K562 (cell line): ENCODE data around the gene RBM5. TPM values are rescaled to one million over a fixed set of nuclear protein-coding genes. Genes with fewer than 3 reads are reported as not detected.

Experiments
- ARID3A ChIP-seq: IDR thresholded peaks from 2 replicates; pipeline ENCODE4 v1.6.1; 2012; ENCODE audit warnings: low read depth, low read length, improper control_type of control experiment, borderline replicate concordance
- BDP1 ChIP-seq: IDR thresholded peaks from 3 replicates; pipeline ENCODE4 v1.6.1; 2011; ENCODE audit not compliant: insufficient read length, insufficient read depth
- CCNT2 ChIP-seq: IDR thresholded peaks from 2 replicates; pipeline ENCODE4 v1.6.1; 2011; ENCODE audit warnings: borderline replicate concordance, low read depth, mild to moderate bottlenecking, moderate library complexity, mixed read lengths, low read length; ENCODE audit not compliant: insufficient read length; ENCODE audit errors: extremely low read depth
- CEBPB ChIP-seq: fragments of 450-650 bp; IDR thresholded peaks from 2 replicates; pipeline ENCODE4 v1.6.1; 2016; ENCODE audit warnings: missing genetic modification characterization, missing compliant biosample characterization
- CEBPG ChIP-seq, 3 experiments: fragments of 200-800 bp in 1 of 3; sonication (Bioruptor generic) in 1 of 3; sonication (generic) in 1 of 3; formaldehyde crosslinking in 1 of 3; IDR thresholded peaks in 2 of 3; conservative IDR thresholded peaks in 1 of 3; 2 replicates each; pipeline versions ENCODE4 v1.6.1 to v1.8.0; 2016 to 2022; ENCODE audit warnings: missing compliant biosample characterization in 2 of 3, missing genetic modification characterization in 2 of 3, mild to moderate bottlenecking in 1 of 3, missing genetic modification reagents in 1 of 3
- CREB5 ChIP-seq: fragments of 250-450 bp; sonication (Bioruptor Pico); IDR thresholded peaks from 2 replicates; pipeline ENCODE4 v1.5.0; 2020; ENCODE audit warnings: mild to moderate bottlenecking
- HSF4 ChIP-seq: fragments of 250-450 bp; sonication (Bioruptor Pico); IDR thresholded peaks from 2 replicates; pipeline ENCODE4 v2.1.2; 2022; ENCODE audit warnings: mild to moderate bottlenecking, moderate library complexity, borderline replicate concordance
- IRF9 ChIP-seq: fragments of 450-650 bp; IDR thresholded peaks from 2 replicates; pipeline ENCODE4 v1.6.1; 2016; ENCODE audit warnings: missing biosample characterization, missing genetic modification characterization
- POLR2AphosphoS2 ChIP-seq: IDR thresholded peaks from 2 replicates; pipeline ENCODE4 v1.6.1; 2012; ENCODE audit warnings: low read length, improper control_type of control experiment
- UBTF ChIP-seq, 2 experiments: IDR thresholded peaks; 2 replicates each; pipeline ENCODE4 v1.6.1; 2012; ENCODE audit warnings: improper control_type of control experiment in 2 of 2, low read depth in 2 of 2, low read length in 2 of 2, borderline replicate concordance in 1 of 2
- YBX1 ChIP-seq: fragments of 450-650 bp; IDR thresholded peaks from 2 replicates; pipeline ENCODE4 v1.7.1; 2016; ENCODE audit warnings: mild to moderate bottlenecking
- ZC3H4 ChIP-seq: sonication (generic); formaldehyde crosslinking; IDR thresholded peaks from 2 replicates; pipeline ENCODE4 v1.9.0; 2021; ENCODE audit warnings: missing genetic modification reagents, borderline replicate concordance
- ZFPM2 ChIP-seq: fragments of 250-450 bp; sonication (Bioruptor Pico); IDR thresholded peaks from 2 replicates; pipeline ENCODE4 v1.5.1; 2022; ENCODE audit warnings: mild to moderate bottlenecking
- ZNF592 ChIP-seq: fragments of 450-650 bp; IDR thresholded peaks from 2 replicates; pipeline ENCODE4 v1.6.1; 2017; ENCODE audit warnings: antibody characterized with exemption, mild to moderate bottlenecking
- polyA plus RNA-seq, 8 experiments: library from polyadenylated mRNA; depleted of rRNA in 4 of 8; stranded (reverse) in 5 of 8; unstranded in 3 of 8; fragments of >200 nt; fragmentation: Nextera tagmentation in 2 of 8; fragmentation: Illumina TruSeq in 1 of 8; extraction: Ambion mirVana in 2 of 8; extraction: Trizol in 1 of 8; gene quantifications; 2 replicates each; pipeline versions ENCODE4 v1.2.1 to v1.2.3, GENCODE V29; 2011 to 2014; ENCODE audit warnings: inconsistent platforms in 1 of 8, missing spikeins in 1 of 8
- total RNA-seq, 7 experiments: library from RNA; depleted of rRNA in 6 of 7; stranded (reverse); fragments of >200 nt in 6 of 7; fragmentation: Illumina TruSeq in 2 of 7; extraction: Trizol in 2 of 7; gene quantifications; 2 replicates each; pipeline versions ENCODE4 v1.2.1 to v1.2.3, GENCODE V29; 2011 to 2021; ENCODE audit warnings: low replicate concordance in 1 of 7

Gene RBM5
- total and polyA plus RNA-seq, 9 of the 15 experiments (the other 6 are each of a cell fraction or from before 2014, with no cell fraction given) = 24.5 to 153 (median 81.6) TPM

GRCh38 chr3:50088725-50089608, at the start of gene RBM5 (continued):
- no peak for TF ChIP-seq CEBPG (CRISPR knock-in tag; IDR thresholded peaks at IDR 0.05)
- TF ChIP-seq CEBPG (tag; conservative IDR thresholded peaks at IDR 0.05 in 1 of 2, IDR thresholded peaks at IDR 0.05 in 1 of 2) = no peak
- TF ChIP-seq UBTF (IDR thresholded peaks at IDR 0.05; ENCODE audit: borderline replicate concordance in 1 of 2, low read depth in 2 of 2, low read length in 2 of 2) = 0 out of 4 replicates have a peak, but pooled peaks of 1 of the 2 experiments have one; percentile 15
- no peak for TF ChIP-seq CEBPB (tag)
- no peak for TF ChIP-seq ARID3A
- no peak for TF ChIP-seq YBX1
- TF ChIP-seq CCNT2 = no peak
- no peak for TF ChIP-seq CREB5 (CRISPR knock-in tag)
- TF ChIP-seq ZC3H4 = no peak
- TF ChIP-seq HSF4 (CRISPR knock-in tag) = no peak
- no peak for TF ChIP-seq ZNF592
- no peak for TF ChIP-seq BDP1
- TF ChIP-seq POLR2AphosphoS2 = no peak
- TF ChIP-seq ZFPM2 (CRISPR knock-in tag) = no peak
- no peak for TF ChIP-seq IRF9
